GM21529 (cell line): ENCODE measurements around the gene KCNQ1.

Experiments
- ATAC-seq: cut with Tn5 transposase; IDR thresholded peaks from one replicate; pipeline ENCODE4 v1.9.1; 2021; ENCODE audit not compliant: unreplicated experiment

Gene KCNQ1

GRCh38 chr11:2888266-2888968 is 443.6 kb downstream of the KCNQ1 start:
- ATAC-seq = no peak

DNA sequence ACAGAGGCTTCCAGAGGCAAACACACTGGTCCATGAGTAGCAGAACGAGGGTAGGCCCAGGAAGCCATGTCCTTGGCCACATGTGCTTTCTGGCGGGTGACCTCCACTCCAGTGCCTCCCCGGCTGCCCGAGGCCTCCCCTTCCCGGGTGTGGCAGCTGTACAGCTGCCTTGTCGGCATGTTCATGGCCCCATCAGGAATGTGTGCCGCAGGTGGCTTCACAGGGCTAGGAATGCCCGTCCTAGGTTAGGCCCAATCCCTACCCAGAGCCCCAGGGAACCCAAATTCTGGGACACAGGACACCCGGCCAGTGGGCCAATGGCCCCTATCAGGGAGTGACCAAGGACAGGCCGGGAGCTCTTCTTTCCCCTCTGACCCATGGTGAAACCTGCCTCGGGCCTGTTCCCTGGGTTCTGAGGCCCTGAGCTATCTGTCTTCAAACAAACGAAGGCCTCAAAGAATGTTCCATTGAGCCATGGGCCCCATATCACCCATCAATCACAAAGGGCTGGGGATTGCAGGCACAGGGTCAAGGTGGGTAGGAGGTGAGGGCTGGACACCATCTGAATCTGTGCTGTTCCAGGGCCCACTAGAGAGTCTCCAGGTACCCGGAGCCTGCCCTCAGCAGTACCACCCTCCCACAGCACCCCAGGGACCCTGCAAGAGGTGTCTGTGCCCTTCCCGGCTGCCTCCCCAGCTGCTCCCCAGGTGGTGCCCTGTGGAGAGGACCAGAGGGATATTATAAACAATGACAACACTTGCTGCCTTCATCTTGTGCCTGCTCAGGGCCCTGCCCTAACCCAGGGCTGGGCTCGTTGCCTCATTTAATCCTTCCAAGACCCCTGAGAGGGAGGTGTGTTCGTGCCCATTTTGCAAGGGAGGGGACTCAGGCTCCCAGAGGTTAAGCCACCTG is 444.8 kb downstream of the KCNQ1 start:
- no peak for ATAC-seq

GRCh38 chr11:2890466-2891294 is 445.9 kb downstream of the KCNQ1 start:
- ATAC-seq = no peak

DNA sequence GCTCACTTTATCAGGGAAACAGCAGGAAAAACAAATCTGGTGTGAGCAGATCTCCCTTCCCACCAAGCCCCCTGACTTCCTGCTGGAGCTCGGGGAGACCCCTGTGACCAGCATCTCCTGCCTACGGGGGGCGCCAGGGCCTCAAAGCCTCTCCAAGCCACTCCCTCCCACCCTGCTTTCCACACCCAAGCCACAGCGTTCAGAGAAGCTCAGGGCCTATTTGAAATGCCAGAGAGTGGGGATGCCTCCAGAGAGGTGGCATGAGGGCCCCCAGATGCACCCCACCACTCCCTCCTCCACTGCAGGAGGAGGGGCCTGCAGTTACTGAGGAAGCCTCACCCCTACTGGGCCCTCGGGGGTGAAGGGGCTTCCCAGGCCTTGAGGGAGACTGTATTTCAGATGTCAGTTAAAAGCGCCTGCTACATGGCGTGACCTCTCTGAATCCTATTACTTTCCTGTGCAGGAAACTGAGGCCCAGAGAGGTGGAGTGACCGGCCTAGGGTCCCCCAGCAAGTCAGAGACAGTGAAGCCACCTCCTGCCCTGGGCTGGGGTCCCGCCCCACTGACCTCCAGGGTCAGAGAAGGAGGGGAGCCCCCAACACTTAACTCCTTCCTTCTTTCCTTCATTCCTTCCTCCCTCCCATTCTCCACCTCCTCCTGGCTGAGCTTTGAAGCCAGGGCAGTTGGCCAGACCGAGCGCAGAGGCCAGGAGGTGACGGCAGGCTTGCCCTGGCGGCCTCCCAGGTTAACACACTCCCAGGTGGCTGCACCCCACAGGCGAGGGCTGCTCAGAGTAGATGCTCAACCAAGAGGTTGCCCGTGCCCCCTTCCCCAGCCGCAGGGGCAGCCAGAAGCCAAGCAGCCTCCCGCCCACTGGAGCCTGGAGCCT is 446.8 kb downstream of the KCNQ1 start:
- ATAC-seq = no peak

- no peak for ATAC-seq
Measured at GRCh38 chr11:2892215-2892966, 447.6 kb downstream of the KCNQ1 start.

DNA sequence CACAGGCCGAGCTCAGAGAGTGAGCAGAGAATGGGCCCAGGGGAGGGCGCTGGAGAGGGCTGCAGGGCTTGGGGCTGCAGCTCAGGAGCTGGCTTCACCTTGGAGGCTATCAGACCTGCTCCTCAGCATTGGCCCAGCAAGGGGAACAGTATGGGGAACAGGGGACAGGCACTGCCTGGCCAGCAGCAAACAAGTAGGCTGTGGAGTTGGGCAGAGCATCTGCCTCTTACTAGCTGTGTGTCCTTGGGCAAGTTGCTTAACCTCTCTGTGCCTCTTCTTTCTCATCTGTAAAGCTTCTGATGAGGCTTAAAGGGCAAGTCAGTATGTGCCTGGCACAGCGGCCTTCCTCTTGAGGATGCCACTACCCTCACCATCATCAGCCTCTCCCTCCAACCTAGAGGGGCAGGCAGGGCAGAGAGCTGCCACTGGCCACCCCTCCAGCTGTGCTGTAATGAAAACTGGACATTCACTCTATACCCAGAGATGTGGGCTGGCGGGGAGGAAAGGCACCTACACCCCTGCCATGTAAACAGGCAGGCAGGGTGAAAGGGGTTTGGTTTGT is 448.2 kb downstream of the KCNQ1 start:
- ATAC-seq = no peak

DNA sequence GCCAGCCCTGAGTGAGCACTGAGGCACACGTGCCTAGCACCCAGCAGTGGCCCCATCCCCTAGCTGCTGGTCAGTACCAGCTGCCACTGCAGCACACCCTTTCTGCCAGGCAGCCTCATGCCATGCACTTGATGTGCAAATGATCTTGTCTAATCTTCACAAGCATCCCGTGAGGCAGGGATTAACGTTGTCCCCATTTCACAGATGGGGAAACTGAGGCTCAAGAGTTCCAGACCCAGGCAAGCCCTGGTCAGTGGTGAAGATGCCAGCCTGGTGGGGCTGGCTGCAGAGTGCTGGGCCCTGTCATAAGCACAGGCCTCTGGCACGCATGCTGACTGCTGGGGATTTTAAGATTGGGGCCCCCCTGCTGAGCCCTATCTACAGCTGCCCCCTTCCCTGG is 449.1 kb downstream of the KCNQ1 start:
- ATAC-seq = no peak

- no peak for ATAC-seq
Measured at GRCh38 chr11:2896047-2896446, 451.2 kb downstream of the KCNQ1 start.

- no peak for ATAC-seq
Measured at GRCh38 chr11:2897048-2897447, 452.2 kb downstream of the KCNQ1 start.

DNA sequence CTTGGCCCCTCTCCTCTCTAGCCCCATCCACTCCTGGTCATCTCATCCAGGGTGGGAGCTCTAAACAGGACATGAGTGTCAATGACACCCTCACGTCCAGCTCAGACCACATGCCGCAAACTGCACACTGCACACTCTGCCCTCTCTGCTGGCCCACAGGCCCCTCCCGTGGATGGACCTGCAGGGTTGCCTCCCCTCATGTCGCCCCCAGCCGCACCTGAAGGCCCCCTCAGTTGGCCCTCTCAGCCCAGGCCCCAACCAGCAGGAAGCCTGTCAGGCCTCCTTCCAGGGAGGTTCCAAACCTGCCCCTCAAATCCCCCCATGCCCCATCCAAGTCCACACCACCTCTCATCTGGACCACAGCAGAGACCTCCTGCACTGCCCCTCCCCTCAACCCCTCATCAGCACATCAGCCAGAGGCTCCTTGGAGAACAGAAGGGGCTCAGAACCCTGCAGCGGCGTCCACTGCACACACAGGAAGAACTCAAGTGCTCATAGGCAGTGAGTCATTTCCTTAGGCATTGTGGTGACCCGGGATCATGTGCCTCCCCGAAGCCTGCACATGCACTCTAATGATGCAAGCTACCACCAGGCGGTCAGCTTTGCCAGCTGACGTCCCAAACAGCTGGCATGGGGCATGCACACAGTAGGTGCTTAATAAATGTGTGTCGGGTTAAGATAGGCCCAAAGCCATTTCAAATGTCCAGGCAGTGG is 453.7 kb downstream of the KCNQ1 start:
- ATAC-seq = no peak
